Omental fat pad (tissue), 4 donors: Measurements from ENCODE around the gene TTYH1. TPM values are rescaled to one million over a fixed set of nuclear protein-coding genes. Genes with fewer than 3 reads are reported as not detected.

ENCODE experiments used
- ATAC-seq: fragments of 150-250 bp; one replicate; pipeline ENCODE4 v1.9.1; 2016; ENCODE audit warnings: mild to moderate bottlenecking, moderate library complexity; ENCODE audit not compliant: low FRiP score
- DNase-seq: peaks from one replicate; pipeline ENCODE4 v3.0.0-alpha.2; 2019; ENCODE audit warnings: low spot score
- total RNA-seq, 4 donors: library from RNA; depleted of rRNA; stranded (reverse); fragments of >200 nt; gene quantifications; one replicate each; pipeline ENCODE4 v1.1.0, GENCODE V29; 2016
- TF ChIP-seq, protein P1 (sequence below), 3 donors: fragments of 450-650 bp; IDR thresholded peaks; one replicate each; pipeline ENCODE4 v1.5.1; 2016 to 2017; ENCODE audit warnings: antibody characterized with exemption in 3 of 3, mild to moderate bottlenecking in 3 of 3, moderate library complexity in 2 of 3

TTYH1 gene
- total RNA-seq, 4 donors from 2014 or later, result 0.28 to 0.84 TPM; not detected in 2

DNA sequence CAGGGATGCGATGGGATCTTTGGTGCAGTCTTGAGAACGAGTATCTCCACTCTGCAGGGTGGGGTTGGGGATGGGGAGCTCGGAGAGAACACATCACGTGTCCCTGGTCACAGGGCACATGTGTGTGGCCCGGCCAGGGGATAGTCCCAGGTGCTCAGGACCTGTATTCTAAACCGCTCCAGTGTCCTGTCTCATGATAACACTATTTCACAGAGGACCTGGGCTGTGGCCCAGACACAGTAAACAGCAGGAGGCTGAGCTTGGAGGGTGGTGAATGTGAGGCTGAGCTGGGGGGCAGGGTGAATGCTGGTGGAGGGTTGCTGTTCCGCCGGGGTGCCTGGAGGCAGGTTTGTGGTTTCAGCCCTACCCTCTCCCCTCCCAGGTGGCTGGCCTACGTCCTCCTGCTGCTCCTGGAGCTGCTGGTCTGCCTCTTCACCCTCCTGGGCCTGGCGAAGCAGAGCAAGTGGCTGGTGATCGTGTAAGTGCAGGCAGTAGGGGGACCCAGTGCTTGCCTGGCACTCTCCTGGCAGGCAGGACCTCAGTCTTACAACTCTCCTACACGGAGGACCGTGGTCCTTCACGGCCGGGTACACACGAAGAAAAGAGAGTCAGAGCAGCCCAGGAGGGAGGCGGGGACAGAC, 11.1 kb downstream of the TTYH1 start:
- ATAC-seq, result no peak
- TF ChIP-seq, protein P1, sequence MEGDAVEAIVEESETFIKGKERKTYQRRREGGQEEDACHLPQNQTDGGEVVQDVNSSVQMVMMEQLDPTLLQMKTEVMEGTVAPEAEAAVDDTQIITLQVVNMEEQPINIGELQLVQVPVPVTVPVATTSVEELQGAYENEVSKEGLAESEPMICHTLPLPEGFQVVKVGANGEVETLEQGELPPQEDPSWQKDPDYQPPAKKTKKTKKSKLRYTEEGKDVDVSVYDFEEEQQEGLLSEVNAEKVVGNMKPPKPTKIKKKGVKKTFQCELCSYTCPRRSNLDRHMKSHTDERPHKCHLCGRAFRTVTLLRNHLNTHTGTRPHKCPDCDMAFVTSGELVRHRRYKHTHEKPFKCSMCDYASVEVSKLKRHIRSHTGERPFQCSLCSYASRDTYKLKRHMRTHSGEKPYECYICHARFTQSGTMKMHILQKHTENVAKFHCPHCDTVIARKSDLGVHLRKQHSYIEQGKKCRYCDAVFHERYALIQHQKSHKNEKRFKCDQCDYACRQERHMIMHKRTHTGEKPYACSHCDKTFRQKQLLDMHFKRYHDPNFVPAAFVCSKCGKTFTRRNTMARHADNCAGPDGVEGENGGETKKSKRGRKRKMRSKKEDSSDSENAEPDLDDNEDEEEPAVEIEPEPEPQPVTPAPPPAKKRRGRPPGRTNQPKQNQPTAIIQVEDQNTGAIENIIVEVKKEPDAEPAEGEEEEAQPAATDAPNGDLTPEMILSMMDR (IDR thresholded peaks at IDR 0.05), result no peak
- no peak for DNase-seq

DNA sequence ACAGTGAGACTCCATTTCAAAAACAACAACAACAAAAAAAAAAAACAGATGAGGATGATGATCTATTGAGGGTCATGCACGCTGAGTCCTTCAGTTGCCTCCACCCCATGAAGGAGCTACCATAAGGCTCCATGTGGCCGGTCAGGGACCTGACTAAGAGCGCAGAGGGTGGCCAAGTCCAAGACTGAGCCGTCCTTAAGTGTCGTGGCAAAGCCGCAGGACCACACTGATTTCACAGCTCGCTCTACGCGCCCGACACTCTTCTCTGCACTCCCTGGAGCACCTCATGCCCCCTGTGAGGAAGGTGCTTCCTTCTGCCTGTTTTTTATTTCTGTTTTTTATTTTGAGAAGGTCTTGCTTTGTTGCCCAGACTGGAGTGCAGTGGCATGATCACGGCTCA, 12.3 kb downstream of the TTYH1 start:
- no peak for ATAC-seq
- TF ChIP-seq, protein P1 (IDR thresholded peaks at IDR 0.05), result no peak
- no peak for DNase-seq

DNA sequence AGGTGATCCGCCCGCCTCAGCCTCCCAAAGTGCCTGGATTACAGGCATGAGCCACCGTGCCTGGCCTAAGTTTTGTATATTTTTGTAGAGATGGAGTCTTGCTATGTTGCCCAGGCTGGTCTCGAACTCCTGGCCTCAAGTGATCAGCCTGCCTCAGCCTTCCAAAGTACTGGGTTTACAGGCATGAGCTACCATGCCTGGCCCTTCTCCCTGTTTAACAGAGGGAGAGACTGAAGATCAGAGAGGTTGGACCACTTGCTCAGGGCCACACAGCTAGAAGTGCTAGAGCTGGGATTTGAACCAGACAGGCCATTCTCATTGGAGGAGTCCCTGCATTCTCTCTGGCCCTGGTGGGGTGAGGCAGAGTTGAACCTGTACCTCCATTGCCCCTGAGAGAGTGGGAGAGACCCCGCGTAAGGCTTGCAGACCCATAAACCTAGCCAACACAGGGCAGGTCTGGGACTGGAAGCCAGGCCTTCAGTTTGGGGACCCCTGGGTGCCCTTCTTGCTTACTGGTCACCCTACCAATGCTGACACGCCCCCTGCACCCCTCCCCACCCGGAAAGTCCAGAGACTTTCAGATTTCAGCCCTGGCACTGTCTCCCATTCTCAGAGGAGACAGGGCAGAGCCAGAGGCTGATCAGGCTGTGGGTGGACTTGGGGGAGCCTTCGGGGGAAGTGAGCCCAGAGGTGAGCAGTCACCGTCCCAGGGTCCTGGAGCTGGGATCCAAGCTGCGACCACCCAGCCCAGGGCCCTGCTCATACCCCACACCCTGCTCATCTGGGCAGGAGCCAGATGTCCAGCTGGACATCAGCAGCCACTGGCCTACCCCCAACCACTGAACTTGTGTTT, 13.3 kb downstream of the TTYH1 start:
- TF ChIP-seq, protein P1 (IDR thresholded peaks at IDR 0.05), result no peak
- no peak for ATAC-seq
- no peak for DNase-seq

- TF ChIP-seq, protein P1 (IDR thresholded peaks at IDR 0.05), result no peak
- ATAC-seq (no peak), DNase-seq (no peak)
These were observed 13.9 kb downstream of the TTYH1 start for GRCh38 chr19:54429176-54429495.

DNA sequence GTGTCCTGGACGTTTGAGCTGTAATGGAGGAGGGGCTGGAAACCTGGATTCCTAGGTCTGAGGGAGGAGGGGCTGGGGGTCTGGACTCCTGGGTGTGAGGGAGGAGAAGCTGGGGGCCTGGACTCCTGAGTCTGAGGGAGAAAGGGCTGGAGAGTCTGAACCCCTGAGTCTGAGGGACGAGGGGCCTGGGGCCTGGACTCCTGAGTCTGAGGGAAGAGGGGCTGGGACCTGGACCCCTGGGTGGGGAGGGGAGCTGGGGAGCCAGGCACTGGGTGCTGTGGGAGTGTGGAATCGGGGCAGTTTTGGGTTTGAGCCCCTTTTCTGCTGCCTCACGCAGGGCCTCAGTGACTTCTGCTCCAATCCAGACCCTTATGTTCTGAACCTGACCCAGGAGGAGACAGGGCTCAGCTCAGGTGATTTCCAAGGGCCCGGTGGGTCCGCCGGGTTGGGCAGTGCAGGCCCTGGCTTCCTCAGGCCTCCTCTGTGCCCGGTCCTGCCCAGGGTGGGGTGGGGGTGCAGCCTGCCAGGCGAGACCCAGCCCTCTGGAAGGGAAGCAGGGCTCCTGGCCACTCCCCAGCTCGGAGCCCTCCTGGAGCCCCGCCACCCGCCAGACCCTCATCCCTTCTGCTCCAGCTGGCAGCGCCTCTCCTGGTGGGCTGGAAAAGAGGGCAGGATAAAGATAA, 14.4 kb downstream of the TTYH1 start:
- DNase-seq (no peak), ATAC-seq (no peak)
- TF ChIP-seq, protein P1 (IDR thresholded peaks at IDR 0.05), result no peak

GRCh38 chr19:54430306-54431254, 15.3 kb downstream of the TTYH1 start:
- no peak for ATAC-seq
- DNase-seq, result no peak
- TF ChIP-seq, protein P1 (IDR thresholded peaks at IDR 0.05), result no peak
